ENCODE results near the gene MYLK3. TPM values are rescaled to one million over a fixed set of nuclear protein-coding genes. Genes with fewer than 3 reads are reported as not detected.

Gene MYLK3
- total and polyA plus RNA-seq, 7 donors: under 0.01 to 0.16 (median 0.04) TPM; not detected in 1

GRCh38 chr16:46730126-46730525 lies 18.0 kb downstream of the MYLK3 start:
- Histone ChIP-seq H3K36me3 (no peaks in the 10 kb centered on the region), H3K27me3 (no peaks in the 10 kb centered on the region), H3K4me1 (no peaks in the 10 kb centered on the region), H3K9me3 (no peaks in the 10 kb centered on the region), H3K27ac (no peak overlapping the region), H3K4me3 (no peak overlapping the region)
- no peak for TF ChIP-seq POLR2A (IDR thresholded peaks at IDR 0.05)
- TF ChIP-seq POLR2AphosphoS5 (IDR thresholded peaks at IDR 0.05): no peak
- no peak for TF ChIP-seq EP300 (IDR thresholded peaks at IDR 0.05)
- TF ChIP-seq, protein P1, sequence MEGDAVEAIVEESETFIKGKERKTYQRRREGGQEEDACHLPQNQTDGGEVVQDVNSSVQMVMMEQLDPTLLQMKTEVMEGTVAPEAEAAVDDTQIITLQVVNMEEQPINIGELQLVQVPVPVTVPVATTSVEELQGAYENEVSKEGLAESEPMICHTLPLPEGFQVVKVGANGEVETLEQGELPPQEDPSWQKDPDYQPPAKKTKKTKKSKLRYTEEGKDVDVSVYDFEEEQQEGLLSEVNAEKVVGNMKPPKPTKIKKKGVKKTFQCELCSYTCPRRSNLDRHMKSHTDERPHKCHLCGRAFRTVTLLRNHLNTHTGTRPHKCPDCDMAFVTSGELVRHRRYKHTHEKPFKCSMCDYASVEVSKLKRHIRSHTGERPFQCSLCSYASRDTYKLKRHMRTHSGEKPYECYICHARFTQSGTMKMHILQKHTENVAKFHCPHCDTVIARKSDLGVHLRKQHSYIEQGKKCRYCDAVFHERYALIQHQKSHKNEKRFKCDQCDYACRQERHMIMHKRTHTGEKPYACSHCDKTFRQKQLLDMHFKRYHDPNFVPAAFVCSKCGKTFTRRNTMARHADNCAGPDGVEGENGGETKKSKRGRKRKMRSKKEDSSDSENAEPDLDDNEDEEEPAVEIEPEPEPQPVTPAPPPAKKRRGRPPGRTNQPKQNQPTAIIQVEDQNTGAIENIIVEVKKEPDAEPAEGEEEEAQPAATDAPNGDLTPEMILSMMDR (IDR thresholded peaks at IDR 0.05): no peak
- no peak for DNase-seq
- 91 to 92% methylated on average over 8 of the region's 8 CpGs for WGBS, 2 donors
- intact Hi-C loops (cut with DNase I): no loop called here

GRCh38 chr16:46729326-46729995 lies 18.7 kb downstream of the MYLK3 start:
- TF ChIP-seq POLR2AphosphoS5 (IDR thresholded peaks at IDR 0.05) (no peak), EP300 (IDR thresholded peaks at IDR 0.05) (no peak), POLR2A (IDR thresholded peaks at IDR 0.05) (no peak)
- TF ChIP-seq, protein P1 (IDR thresholded peaks at IDR 0.05): no peak
- no peak for DNase-seq
- Histone ChIP-seq H3K4me3 (no peak overlapping the region), H3K4me1 (no peaks in the 10 kb centered on the region), H3K36me3 (no peaks in the 10 kb centered on the region), H3K9me3 (no peaks in the 10 kb centered on the region), H3K27me3 (no peaks in the 10 kb centered on the region), H3K27ac (no peak overlapping the region)
- 88 to 91% methylated on average over 7 of the region's 7 CpGs for WGBS, 2 donors
- intact Hi-C loops (cut with DNase I): no loop called here

DNA sequence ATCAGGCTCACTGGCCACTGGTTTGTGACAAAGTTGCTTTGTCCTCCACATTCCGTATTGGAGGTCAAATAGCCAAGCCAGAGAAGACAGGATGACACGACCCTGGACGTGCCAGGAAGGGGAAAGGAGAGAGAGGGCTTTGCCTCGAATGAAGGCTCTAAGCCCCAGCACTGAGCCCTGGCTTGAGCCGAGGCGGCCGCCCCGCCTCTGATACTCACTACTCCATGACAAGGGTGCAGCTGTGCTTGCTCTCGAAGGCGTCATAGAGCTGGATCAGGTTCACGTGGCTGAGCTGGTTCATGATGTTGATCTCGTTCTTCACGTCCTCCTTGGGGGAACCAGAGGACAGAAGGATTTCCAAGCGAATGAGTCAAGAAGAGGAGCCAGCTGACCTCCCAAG lies 19.3 kb downstream of the MYLK3 start:
- TF ChIP-seq POLR2A (IDR thresholded peaks at IDR 0.05): no peak
- H3K9me3 ChIP-seq: no peaks in the 10 kb centered on the region
- no peak overlapping the region for H3K27ac ChIP-seq
- H3K36me3 ChIP-seq: no peaks in the 10 kb centered on the region
- H3K4me3 ChIP-seq: no peak overlapping the region
- no peak for DNase-seq
- H3K27me3 ChIP-seq: no peaks in the 10 kb centered on the region
- 89 to 92% methylated on average over 14 of the region's 14 CpGs for WGBS, 2 donors
- H3K4me1 ChIP-seq: no peaks in the 10 kb centered on the region
- intact Hi-C loops (cut with DNase I): no loop called here

GRCh38 chr16:46727630-46728029 lies 20.5 kb downstream of the MYLK3 start:
- intact Hi-C loops (cut with DNase I): no loop called here
- Histone ChIP-seq H3K27ac (no peak overlapping the region), H3K36me3 (no peaks in the 10 kb centered on the region), H3K4me1 (no peaks in the 10 kb centered on the region), H3K9me3 (no peaks in the 10 kb centered on the region), H3K4me3 (no peak overlapping the region), H3K27me3 (no peaks in the 10 kb centered on the region)
- 48 to 81% methylated on average over 9 of the region's 9 CpGs for WGBS, 2 donors
- DNase-seq: no peak
- TF ChIP-seq POLR2AphosphoS5 (IDR thresholded peaks at IDR 0.05): no peak
- TF ChIP-seq EP300 (IDR thresholded peaks at IDR 0.05): no peak
- TF ChIP-seq, protein P1 (IDR thresholded peaks at IDR 0.05): no peak
- no peak for TF ChIP-seq POLR2A (IDR thresholded peaks at IDR 0.05)

DNA sequence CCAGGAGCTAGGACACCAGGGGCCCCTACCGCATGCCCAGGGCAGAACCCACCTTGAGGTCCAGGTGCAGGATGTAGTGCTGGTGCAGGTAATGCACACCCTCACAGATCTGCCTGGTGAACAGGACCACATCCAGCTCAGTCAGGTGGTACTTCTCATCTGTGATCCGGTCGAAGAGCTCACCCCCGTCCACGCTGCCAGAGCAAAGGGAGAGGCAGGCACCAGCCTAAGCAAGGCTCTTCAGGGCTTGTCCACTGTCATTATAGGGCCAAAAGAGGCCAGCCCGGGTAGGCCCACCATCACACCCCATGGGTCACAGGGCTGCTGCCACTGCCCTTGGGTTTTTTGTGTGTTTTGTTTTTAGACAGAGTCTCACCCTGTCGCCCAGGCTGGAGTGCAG lies 21.0 kb downstream of the MYLK3 start:
- no peaks in the 10 kb centered on the region for H3K27me3 ChIP-seq
- H3K4me3 ChIP-seq: no peak overlapping the region
- no peak overlapping the region for H3K27ac ChIP-seq
- H3K9me3 ChIP-seq: no peaks in the 10 kb centered on the region
- no peaks in the 10 kb centered on the region for H3K36me3 ChIP-seq
- WGBS, 2 donors: 96 to 97% methylated on average over 7 of the region's 7 CpGs
- H3K4me1 ChIP-seq: no peaks in the 10 kb centered on the region
- DNase-seq: no peak
- intact Hi-C loops (cut with DNase I): no loop called here
- TF ChIP-seq EP300 (IDR thresholded peaks at IDR 0.05) (no peak), POLR2AphosphoS5 (IDR thresholded peaks at IDR 0.05) (no peak), POLR2A (IDR thresholded peaks at IDR 0.05) (no peak)
- TF ChIP-seq, protein P1 (IDR thresholded peaks at IDR 0.05): no peak

Measured in sigmoid colon (tissue), 7 donors.